ENCODE measurements around the gene PARD3B. TPM values are rescaled to one million over a fixed set of nuclear protein-coding genes. Genes with fewer than 3 reads are reported as not detected.

PARD3B gene
- total and polyA plus RNA-seq, 2 of the 8 experiments (the other 6 are each of a cell fraction or from before 2014, with no cell fraction given): 1.2 to 5.7 TPM

DNA sequence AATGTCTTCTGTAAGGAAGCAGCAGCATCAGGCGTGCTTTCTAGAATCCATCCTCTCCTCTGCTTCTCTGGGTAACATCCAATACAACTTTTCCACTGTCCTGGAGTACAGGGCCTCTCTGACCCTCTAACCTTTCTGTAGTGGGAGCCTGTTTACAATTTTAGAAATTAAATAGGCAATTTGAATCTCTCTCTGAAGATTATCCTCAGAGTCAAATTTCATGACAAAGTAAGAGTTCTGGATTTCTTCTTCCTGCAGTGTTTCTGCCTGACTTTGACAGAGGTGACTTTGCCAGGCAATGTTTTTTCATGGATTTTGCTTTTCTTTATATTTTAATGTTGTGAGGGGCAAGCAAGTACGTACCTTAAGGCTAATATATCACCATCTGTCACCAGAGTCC lies 558.4 kb downstream of the PARD3B start:
- H3K4me2 ChIP-seq (ENCODE audit: insufficient read depth in 1 of 2, low read depth in 2 of 2, low read length in 2 of 2): no peak overlapping the region
- no peak overlapping the region for H3K14ac ChIP-seq (ENCODE audit: insufficient read length)
- no peak overlapping the region for H2AFZ ChIP-seq (ENCODE audit: low read length)
- no peak overlapping the region for H4K5ac ChIP-seq (ENCODE audit: insufficient read length, low read depth, low read length)
- no peak overlapping the region for H4K91ac ChIP-seq (replicated peaks; ENCODE audit: insufficient read length, low read length)
- H2BK12ac ChIP-seq (ENCODE audit: low read depth, low read length): no peak overlapping the region
- ChIA-PET POLR2A (ENCODE audit: partially characterized antibody) (no interaction called here), CTCF (ENCODE audit: partially characterized antibody) (interaction anchor here (1.1 kb wide), 1 partner anchor 10 kb away, joined by 3 read pairs; no protein-coding TSS in a partner anchor)
- no peaks in the 10 kb centered on the region; a peak in 1 of 7 replicates for H3K4me1 ChIP-seq (replicated peaks in 1 of 4; ENCODE audit: control insufficient read depth in 3 of 4, insufficient read depth in 4 of 4, low read length in 3 of 4)
- no peak overlapping the region for H2BK120ac ChIP-seq (replicated peaks; ENCODE audit: low read depth, low read length)
- no peaks in the 10 kb centered on the region for H3K27me3 ChIP-seq (replicated peaks in 1 of 4; ENCODE audit: control insufficient read depth in 3 of 4, extremely low read depth in 1 of 4, insufficient read depth in 3 of 4, low read length in 3 of 4)
- H3K4me3 ChIP-seq (ENCODE audit: extremely low read depth in 1 of 4, insufficient read depth in 2 of 4, low read depth in 3 of 4, low read length in 4 of 4): no peak overlapping the region
- no peak overlapping the region for H4K8ac ChIP-seq (ENCODE audit: extremely low read depth, insufficient read depth, low read length)
- no peaks in the 10 kb centered on the region for H3K79me1 ChIP-seq (ENCODE audit: low read depth, low read length)
- FAIRE-seq (no peak), DNase-seq (ENCODE audit: low read depth in 1 of 2, low spot score in 2 of 2) (no peak)
- H3K23me2 ChIP-seq (ENCODE audit: low read depth, low read length): no peaks in the 10 kb centered on the region
- H3K27ac ChIP-seq (ENCODE audit: low read depth, low read length): no peak overlapping the region
- H3K23ac ChIP-seq (ENCODE audit: insufficient read length): no peak overlapping the region
- H3K36me3 ChIP-seq (ENCODE audit: control insufficient read depth in 2 of 4, insufficient read depth in 4 of 4, low read length in 3 of 4): no peaks in the 10 kb centered on the region
- no peak overlapping the region for H3K56ac ChIP-seq (replicated peaks; ENCODE audit: insufficient read length, low read depth, low read length)
- no peak overlapping the region for H3K4ac ChIP-seq (replicated peaks; ENCODE audit: insufficient read length, low read depth, low read length)
- H3K9ac ChIP-seq (replicated peaks in 1 of 4; ENCODE audit: extremely low read depth in 1 of 4, low read depth in 3 of 4, low read length in 3 of 4): no peak overlapping the region
- no peaks in the 10 kb centered on the region for H3K79me2 ChIP-seq (ENCODE audit: control insufficient read depth in 1 of 2, insufficient read depth in 2 of 2, low read length in 2 of 2)
- no peak overlapping the region for H2BK20ac ChIP-seq (ENCODE audit: low read length)
- H4K20me1 ChIP-seq (replicated peaks in 1 of 2; ENCODE audit: control insufficient read depth in 1 of 2, insufficient read depth in 2 of 2, low read length in 2 of 2): no peaks in the 10 kb centered on the region
- H2AK5ac ChIP-seq (ENCODE audit: low read depth, low read length): no peak overlapping the region
- peaks cover 0 to 2% of the 10 kb centered on the region in 2 experiments; a peak in 1 of 4 replicates for H3K9me3 ChIP-seq (ENCODE audit: insufficient read depth in 2 of 2, low read depth in 1 of 2, low read length in 1 of 2)
- H3K18ac ChIP-seq (ENCODE audit: extremely low read depth, low read length): no peak overlapping the region
- H2BK15ac ChIP-seq (ENCODE audit: low read length): no peak overlapping the region
- H2BK5ac ChIP-seq (ENCODE audit: low read depth, low read length): no peak overlapping the region
- WGBS, 2 experiments (ENCODE audit: extremely low coverage in 1 of 2, insufficient coverage in 1 of 2, insufficient read length in 1 of 2, insufficient replicate concordance in 2 of 2, low coverage in 1 of 2, low lambda C conversion rate in 2 of 2, missing lambda C conversion rate in 1 of 2): 100% methylated on average over 2 of the region's 2 CpGs; no CpG with 5 or more reads in 1 of the 2 experiments
- TF ChIP-seq GTF2F1 (IDR thresholded peaks at IDR 0.05; ENCODE audit: borderline replicate concordance, low read depth, low read length) (no peak), SUZ12 (IDR thresholded peaks at IDR 0.05; ENCODE audit: low read length) (no peak), CBX5 (IDR thresholded peaks at IDR 0.05; ENCODE audit: low read depth, low read length) (no peak), CHD1 (IDR thresholded peaks at IDR 0.05; ENCODE audit: low read depth, low read length) (no peak), CTBP2 (IDR thresholded peaks at IDR 0.05; ENCODE audit: borderline replicate concordance, insufficient read depth, insufficient read length, low read length) (no peak), NRF1 (IDR thresholded peaks at IDR 0.05; ENCODE audit: low read depth, low read length) (no peak), YY1 (IDR thresholded peaks at IDR 0.05; ENCODE audit: low read depth, low read length) (no peak), TCF12 (IDR thresholded peaks at IDR 0.05; ENCODE audit: low read depth, low read length) (no peak), ZNF274 (IDR thresholded peaks at IDR 0.05; ENCODE audit: borderline replicate concordance, extremely low read depth, low read length) (no peak), EGR1 (IDR thresholded peaks at IDR 0.05; ENCODE audit: borderline replicate concordance, low read depth, low read length) (no peak), GABPA (IDR thresholded peaks at IDR 0.05; ENCODE audit: borderline replicate concordance, insufficient read depth, low read length) (no peak), SIRT6 (IDR thresholded peaks at IDR 0.05; ENCODE audit: low read length) (no peak), SIX5 (IDR thresholded peaks at IDR 0.05; ENCODE audit: low read depth, low read length) (no peak), SRF (IDR thresholded peaks at IDR 0.05; ENCODE audit: low read depth, low read length) (no peak)

Measured in H1 (cell line).